Kidney epithelial cell (primary cell): Measurements from ENCODE around the gene UBASH3A. TPM values are rescaled to one million over a fixed set of nuclear protein-coding genes. Genes with fewer than 3 reads are reported as not detected.
A peak's percentile ranks its signal among the peaks of the same experiment; 100 is the strongest.

Source experiments
- DNase-seq: peaks from one replicate; pipeline ENCODE4 v3.0.0-alpha.2; 2010; ENCODE audit warnings: low read depth
- H3K27me3 ChIP-seq: 2 replicates; pipeline ENCODE4 v1.6.0; 2011; ENCODE audit warnings: low read length; ENCODE audit not compliant: control insufficient read depth, insufficient read depth
- H3K36me3 ChIP-seq: 2 replicates; pipeline ENCODE4 v1.5.1; 2011; ENCODE audit warnings: low read length; ENCODE audit not compliant: control insufficient read depth, insufficient read depth
- H3K4me3 ChIP-seq: 2 replicates; pipeline ENCODE4 v1.5.1; 2011; ENCODE audit warnings: low read depth, mild to moderate bottlenecking, control low read depth, low read length
- total RNA-seq: library from RNA; depleted of rRNA; stranded (reverse); fragments of >200 nt; gene quantifications from 2 replicates; pipeline ENCODE4 v1.2.3, GENCODE V29; 2015
- TF ChIP-seq, protein P1 (sequence below): IDR thresholded peaks from 2 replicates; pipeline ENCODE4 v1.5.1; 2011; ENCODE audit warnings: mild to moderate bottlenecking, moderate library complexity, low read length, control low read depth, inconsistent platforms; ENCODE audit not compliant: insufficient read depth, poor library complexity, severe bottlenecking

The UBASH3A gene
- total RNA-seq, 1 donor from 2014 or later, result not detected

DNA sequence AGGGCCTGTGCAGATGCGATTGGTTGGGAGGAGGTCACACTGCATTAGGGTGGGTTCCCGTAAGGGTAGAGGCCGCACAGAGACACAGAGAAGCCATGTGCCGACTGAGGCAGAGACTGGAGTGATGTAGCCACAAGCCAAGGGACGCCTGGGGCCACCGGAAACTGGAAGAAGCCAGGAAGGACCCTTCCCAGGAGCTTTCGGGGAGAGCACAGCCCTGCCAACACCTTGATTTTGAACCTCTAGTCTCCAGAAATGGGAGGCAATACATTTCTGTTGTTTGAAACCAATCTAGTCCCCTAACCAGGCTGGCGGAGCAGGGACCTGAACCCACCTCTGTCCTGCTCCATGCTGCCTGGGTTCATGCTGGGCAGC lies 10.8 kb downstream of the UBASH3A start:
- TF ChIP-seq, protein P1, sequence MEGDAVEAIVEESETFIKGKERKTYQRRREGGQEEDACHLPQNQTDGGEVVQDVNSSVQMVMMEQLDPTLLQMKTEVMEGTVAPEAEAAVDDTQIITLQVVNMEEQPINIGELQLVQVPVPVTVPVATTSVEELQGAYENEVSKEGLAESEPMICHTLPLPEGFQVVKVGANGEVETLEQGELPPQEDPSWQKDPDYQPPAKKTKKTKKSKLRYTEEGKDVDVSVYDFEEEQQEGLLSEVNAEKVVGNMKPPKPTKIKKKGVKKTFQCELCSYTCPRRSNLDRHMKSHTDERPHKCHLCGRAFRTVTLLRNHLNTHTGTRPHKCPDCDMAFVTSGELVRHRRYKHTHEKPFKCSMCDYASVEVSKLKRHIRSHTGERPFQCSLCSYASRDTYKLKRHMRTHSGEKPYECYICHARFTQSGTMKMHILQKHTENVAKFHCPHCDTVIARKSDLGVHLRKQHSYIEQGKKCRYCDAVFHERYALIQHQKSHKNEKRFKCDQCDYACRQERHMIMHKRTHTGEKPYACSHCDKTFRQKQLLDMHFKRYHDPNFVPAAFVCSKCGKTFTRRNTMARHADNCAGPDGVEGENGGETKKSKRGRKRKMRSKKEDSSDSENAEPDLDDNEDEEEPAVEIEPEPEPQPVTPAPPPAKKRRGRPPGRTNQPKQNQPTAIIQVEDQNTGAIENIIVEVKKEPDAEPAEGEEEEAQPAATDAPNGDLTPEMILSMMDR, result no peak
- no peaks in the 10 kb centered on the region for H3K27me3 ChIP-seq
- H3K4me3 ChIP-seq, result no peak overlapping the region
- H3K36me3 ChIP-seq, result no peaks in the 10 kb centered on the region
- DNase-seq, result no peak

DNA sequence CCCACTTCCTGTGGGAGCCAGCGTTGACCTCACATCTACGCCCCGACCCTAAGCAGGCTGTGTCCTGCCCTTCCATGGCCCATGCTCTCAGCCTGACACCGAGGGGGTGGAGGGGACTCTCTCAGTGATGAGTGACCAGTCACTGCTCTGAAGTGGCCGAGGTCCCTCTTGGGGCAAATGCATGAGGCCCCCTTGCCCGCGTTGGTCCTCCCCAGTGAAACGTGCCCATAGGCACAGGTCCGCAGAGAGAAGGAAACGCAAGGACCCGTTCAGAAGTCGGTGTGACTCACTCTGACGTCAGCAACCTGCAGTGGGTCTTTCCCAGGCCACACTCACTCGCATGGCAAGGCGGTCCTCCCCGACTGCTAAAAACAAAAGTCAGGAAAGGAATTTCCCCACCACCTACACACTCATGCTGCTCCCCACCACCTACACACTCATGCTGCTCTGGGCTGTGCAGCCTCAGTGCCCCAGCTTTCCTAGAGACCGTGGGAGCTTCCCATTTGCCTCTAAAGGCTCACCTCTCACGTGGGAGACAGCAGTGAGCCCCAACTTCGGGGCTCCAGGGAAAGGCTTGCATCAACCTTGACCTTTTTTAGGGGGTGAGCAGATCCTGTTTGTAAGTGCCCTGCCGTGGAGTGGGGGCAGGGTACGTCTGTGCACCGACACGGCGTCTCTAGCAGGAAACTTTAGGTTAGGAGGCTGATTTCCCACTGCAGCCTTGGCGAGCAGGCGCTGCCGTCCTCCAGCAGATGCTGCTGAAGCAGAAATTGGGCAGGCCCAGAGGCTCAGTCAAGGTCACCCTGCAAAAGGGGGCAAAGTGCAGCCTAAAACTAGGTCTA lies 11.4 kb downstream of the UBASH3A start:
- TF ChIP-seq, protein P1, result no peak
- peak; percentile 85 for DNase-seq
- no peak overlapping the region for H3K4me3 ChIP-seq
- no peaks in the 10 kb centered on the region for H3K36me3 ChIP-seq
- H3K27me3 ChIP-seq, result no peaks in the 10 kb centered on the region

DNA sequence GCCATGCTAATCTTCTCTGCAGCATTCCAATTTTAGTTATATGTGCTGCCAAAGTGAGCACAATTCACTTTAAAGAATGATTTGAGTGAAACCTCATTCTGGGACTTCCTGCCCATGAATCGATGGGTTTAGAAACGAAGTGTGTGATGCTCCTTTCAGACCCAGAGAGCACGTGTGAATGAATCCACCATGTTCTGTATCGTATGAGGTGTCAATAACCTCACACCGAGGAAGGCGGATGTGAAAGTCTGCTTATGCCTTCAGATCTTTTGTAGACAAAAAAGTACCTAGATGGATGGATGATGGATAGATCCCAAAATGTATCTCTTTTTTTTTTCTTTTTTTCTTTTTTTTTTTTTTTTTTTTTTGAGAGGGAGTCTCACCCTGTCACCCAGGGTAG lies 13.8 kb downstream of the UBASH3A start:
- DNase-seq, result no peak
- Histone ChIP-seq H3K4me3 (no peak overlapping the region), H3K27me3 (peaks cover 2% of the 10 kb centered on the region), H3K36me3 (no peaks in the 10 kb centered on the region)
- TF ChIP-seq, protein P1, result no peak

DNA sequence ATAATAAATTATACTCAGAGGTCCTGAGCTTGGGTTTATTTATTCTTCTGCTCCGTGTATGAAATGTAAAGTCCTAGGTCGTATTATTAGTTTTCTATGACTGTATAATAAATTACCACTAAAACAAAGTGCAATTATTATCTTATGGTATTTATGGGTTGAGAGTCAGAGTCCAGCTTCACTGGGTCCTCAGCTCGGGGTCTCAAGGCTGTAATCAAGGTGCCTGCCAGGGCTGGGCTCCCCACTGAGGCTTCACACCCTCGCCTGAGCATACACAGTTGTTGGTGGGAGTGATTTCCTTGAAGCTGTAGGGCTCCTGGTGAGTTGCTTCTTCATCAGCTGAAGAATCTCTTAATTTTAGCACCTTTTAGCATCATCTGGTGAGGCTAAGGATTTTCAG lies 15.2 kb downstream of the UBASH3A start:
- DNase-seq, result no peak
- no peak overlapping the region for H3K4me3 ChIP-seq
- TF ChIP-seq, protein P1, result no peak
- peaks cover 5% of the 10 kb centered on the region for H3K27me3 ChIP-seq
- H3K36me3 ChIP-seq, result no peaks in the 10 kb centered on the region

DNA sequence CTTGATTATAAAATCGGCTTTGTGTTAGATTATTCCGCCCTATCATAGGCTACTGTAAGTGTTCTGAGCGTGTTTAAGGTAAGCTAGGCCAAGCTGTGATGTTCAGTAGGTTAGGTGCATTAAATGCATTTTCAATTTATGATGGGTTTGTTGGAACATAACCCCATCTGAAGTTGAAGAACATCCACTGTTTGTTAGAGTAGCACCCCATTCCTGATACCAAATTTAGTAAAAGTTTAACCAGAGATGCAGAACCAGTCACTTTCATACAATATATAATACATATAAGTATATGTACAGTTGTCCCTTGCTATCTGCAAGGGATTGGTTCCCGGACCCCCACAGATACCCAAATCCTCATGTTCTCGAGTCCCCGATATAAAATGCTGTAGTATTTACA lies 16.1 kb downstream of the UBASH3A start:
- TF ChIP-seq, protein P1, result no peak
- Histone ChIP-seq H3K36me3 (no peaks in the 10 kb centered on the region), H3K27me3 (peaks cover 5% of the 10 kb centered on the region), H3K4me3 (no peak overlapping the region)
- DNase-seq, result no peak
